Esophagus (tissue), 2 donors: Measurements from ENCODE around the gene CFAP65. TPM values are rescaled to one million over a fixed set of nuclear protein-coding genes. Genes with fewer than 3 reads are reported as not detected.

Source experiments
- H3K27ac ChIP-seq, 2 donors: one replicate each; pipeline ENCODE4 v1.5.1; 2013; ENCODE audit warnings: low read depth in 2 of 2, mild to moderate bottlenecking in 2 of 2, inconsistent platforms in 1 of 2, low read length in 1 of 2, moderate library complexity in 1 of 2
- H3K27me3 ChIP-seq, 2 donors: one replicate each; pipeline ENCODE4 v1.6.1; 2013; ENCODE audit warnings: low read length in 2 of 2, control low read depth in 1 of 2, mild to moderate bottlenecking in 1 of 2; ENCODE audit not compliant: insufficient read depth in 2 of 2, control insufficient read depth in 1 of 2
- H3K36me3 ChIP-seq, 2 donors: one replicate each; pipeline ENCODE4 v1.6.1; 2013; ENCODE audit warnings: low read length in 1 of 2; ENCODE audit not compliant: control insufficient read depth in 2 of 2, insufficient read depth in 2 of 2
- H3K4me1 ChIP-seq, 2 donors: one replicate each; pipeline ENCODE4 v1.6.1; 2013; ENCODE audit warnings: low read length in 1 of 2; ENCODE audit not compliant: control insufficient read depth in 2 of 2, insufficient read depth in 2 of 2
- H3K4me3 ChIP-seq, 2 donors: one replicate each; pipeline ENCODE4 v1.5.1; 2013; ENCODE audit warnings: low read length in 2 of 2, mild to moderate bottlenecking in 2 of 2, low read depth in 1 of 2, moderate library complexity in 1 of 2
- H3K9me3 ChIP-seq, 2 donors: one replicate each; pipeline ENCODE4 v1.6.1; 2013; ENCODE audit warnings: mild to moderate bottlenecking in 2 of 2, low read depth in 1 of 2, low read length in 1 of 2, moderate library complexity in 1 of 2; ENCODE audit not compliant: control insufficient read depth in 2 of 2, insufficient read depth in 1 of 2
- WGBS, 2 donors: extraction: QIAGEN DNeasy Blood & Tissue Kit; methylation state at CpG; one replicate each; pipeline ENCODE4 v1.1.7; 2013; 5-methylcytosine and 5-hydroxymethylcytosine counted together
- polyA plus RNA-seq, 2 donors: library from polyadenylated mRNA; stranded (reverse); fragments of 200-250 nt; gene quantifications; one replicate each; pipeline ENCODE4 v1.2.3, GENCODE V29; 2013
- donor health status: healthy with polysubstance abuse.
- donor health status: Bipolar disorder and iron deficiency.

Gene CFAP65
- polyA plus RNA-seq, 2 donors = 0.01 TPM; not detected in 1

- Histone ChIP-seq H3K27me3 (no peaks in the 10 kb centered on the region), H3K36me3 (no peaks in the 10 kb centered on the region), H3K4me1 (no peaks in the 10 kb centered on the region), H3K9me3 (no peaks in the 10 kb centered on the region), H3K4me3 (no peak overlapping the region), H3K27ac (no peak overlapping the region)
- 81% methylated on average over 17 to 18 of the region's 18 CpGs for WGBS, 2 donors
Observed at GRCh38 chr2:219025637-219026585, 15.4 kb downstream of the CFAP65 start.

- Histone ChIP-seq H3K27me3 (no peaks in the 10 kb centered on the region), H3K4me1 (no peaks in the 10 kb centered on the region)
Observed at GRCh38 chr2:219024059-219024458, 17.3 kb downstream of the CFAP65 start.

GRCh38 chr2:219023045-219023605, 18.2 kb downstream of the CFAP65 start:
- Histone ChIP-seq H3K4me3 (no peak overlapping the region), H3K9me3 (no peaks in the 10 kb centered on the region), H3K36me3 (no peaks in the 10 kb centered on the region), H3K27ac (no peak overlapping the region), H3K4me1 (no peaks in the 10 kb centered on the region), H3K27me3 (no peaks in the 10 kb centered on the region)
- 79 to 88% methylated on average over 12 of the region's 12 CpGs for WGBS, 2 donors

More at GRCh38 chr2:219024059-219024458, 17.3 kb downstream of the CFAP65 start:
- Histone ChIP-seq H3K4me3 (no peak overlapping the region), H3K9me3 (no peaks in the 10 kb centered on the region), H3K27ac (no peak overlapping the region), H3K36me3 (no peaks in the 10 kb centered on the region)
- 71 to 76% methylated on average over 11 of the region's 11 CpGs for WGBS, 2 donors

GRCh38 chr2:219022616-219023015, 18.7 kb downstream of the CFAP65 start:
- Histone ChIP-seq H3K4me3 (no peak overlapping the region), H3K27ac (no peak overlapping the region), H3K9me3 (no peaks in the 10 kb centered on the region), H3K36me3 (no peaks in the 10 kb centered on the region), H3K27me3 (no peaks in the 10 kb centered on the region), H3K4me1 (no peaks in the 10 kb centered on the region)
- 81 to 93% methylated on average over 5 of the region's 5 CpGs for WGBS, 2 donors

- 84 to 90% methylated on average over 12 of the region's 12 CpGs for WGBS, 2 donors
- H3K36me3 ChIP-seq = no peaks in the 10 kb centered on the region
- H3K27me3 ChIP-seq = no peaks in the 10 kb centered on the region
- H3K27ac ChIP-seq = no peak overlapping the region
- H3K4me1 ChIP-seq = no peaks in the 10 kb centered on the region
- no peaks in the 10 kb centered on the region for H3K9me3 ChIP-seq
- no peak overlapping the region for H3K4me3 ChIP-seq
Observed at GRCh38 chr2:219022041-219022440, 19.3 kb downstream of the CFAP65 start.

GRCh38 chr2:219021591-219021990, 19.7 kb downstream of the CFAP65 start:
- Histone ChIP-seq H3K4me1 (no peaks in the 10 kb centered on the region), H3K4me3 (no peak overlapping the region), H3K27ac (no peak overlapping the region), H3K36me3 (no peaks in the 10 kb centered on the region), H3K27me3 (no peaks in the 10 kb centered on the region), H3K9me3 (no peaks in the 10 kb centered on the region)
- WGBS, 2 donors = 60 to 69% methylated on average over 9 of the region's 9 CpGs

- no peaks in the 10 kb centered on the region for H3K27me3 ChIP-seq
- H3K4me1 ChIP-seq = no peaks in the 10 kb centered on the region
- no peaks in the 10 kb centered on the region for H3K9me3 ChIP-seq
- H3K36me3 ChIP-seq = no peaks in the 10 kb centered on the region
- no peak overlapping the region for H3K27ac ChIP-seq
- WGBS, 2 donors = 64 to 68% methylated on average over 11 of the region's 11 CpGs
- H3K4me3 ChIP-seq = no peak overlapping the region
Observed at GRCh38 chr2:219020604-219021365, 20.5 kb downstream of the CFAP65 start.

GRCh38 chr2:219019436-219019835, 21.9 kb downstream of the CFAP65 start:
- H3K27me3 ChIP-seq = no peaks in the 10 kb centered on the region
- H3K4me3 ChIP-seq = no peak overlapping the region
- no peak overlapping the region for H3K27ac ChIP-seq
- no peaks in the 10 kb centered on the region for H3K36me3 ChIP-seq
- 71 to 84% methylated on average over 5 to 6 of the region's 6 CpGs for WGBS, 2 donors
- no peaks in the 10 kb centered on the region for H3K9me3 ChIP-seq
- H3K4me1 ChIP-seq = no peaks in the 10 kb centered on the region

GRCh38 chr2:219018726-219019125, 22.6 kb downstream of the CFAP65 start:
- no peaks in the 10 kb centered on the region for H3K9me3 ChIP-seq
- no peaks in the 10 kb centered on the region for H3K4me1 ChIP-seq
- no peaks in the 10 kb centered on the region for H3K36me3 ChIP-seq
- H3K4me3 ChIP-seq = no peak overlapping the region
- H3K27me3 ChIP-seq = no peaks in the 10 kb centered on the region
- WGBS, 2 donors = 88 to 92% methylated on average over 10 of the region's 10 CpGs
- H3K27ac ChIP-seq = no peak overlapping the region
